Measurements from ENCODE around the gene C1orf232.

The C1orf232 gene

DNA sequence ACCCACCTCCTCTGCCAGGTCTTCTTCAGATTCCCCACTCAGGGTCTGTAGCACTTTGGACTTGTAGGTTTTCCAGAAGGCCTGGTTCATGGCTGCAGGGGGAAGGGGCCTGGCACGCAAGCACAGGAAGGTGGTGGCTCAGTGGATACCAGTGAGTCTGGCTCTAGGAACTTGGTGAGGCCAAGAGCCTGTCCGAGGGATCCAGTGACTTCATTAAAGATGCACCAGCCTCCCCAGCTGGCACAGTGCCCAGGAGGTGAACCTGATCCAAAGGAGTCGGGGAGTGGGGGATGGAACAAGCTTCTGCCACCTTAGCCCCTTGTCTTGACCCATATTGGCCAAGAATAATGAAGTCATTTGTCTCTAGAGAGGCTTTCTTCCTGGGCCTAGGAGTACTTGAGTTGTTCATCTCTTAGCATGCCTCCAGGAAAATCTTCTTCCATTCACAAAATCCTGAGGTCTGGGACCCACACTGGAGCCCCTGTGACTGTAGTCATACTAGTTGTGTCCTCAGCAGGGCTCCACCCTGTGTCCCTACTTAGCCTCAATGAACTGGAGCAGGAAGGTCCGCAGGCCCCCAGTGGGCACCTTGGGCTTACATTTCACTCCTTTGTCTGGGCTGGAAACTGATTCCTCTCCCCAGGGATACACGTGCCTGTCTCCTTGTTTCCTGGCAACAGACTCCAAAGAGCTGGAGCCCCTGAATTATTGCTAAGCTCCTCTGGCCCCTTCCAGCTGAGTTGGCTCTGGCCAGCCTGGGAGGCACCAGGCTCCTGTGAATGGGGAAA lies at the start of gene C1orf232:
C1orf232 (minus strand) TSS at position 554 of the 788 bp plus-strand sequence; CDS start at position 90, 464 bp downstream.
- H3K4me2 ChIP-seq (ENCODE audit: low read length): peak within 1 kb of the TSS; percentile 99
- no peak within 1 kb of the TSS for H3K9ac ChIP-seq
- TF ChIP-seq, protein P1, sequence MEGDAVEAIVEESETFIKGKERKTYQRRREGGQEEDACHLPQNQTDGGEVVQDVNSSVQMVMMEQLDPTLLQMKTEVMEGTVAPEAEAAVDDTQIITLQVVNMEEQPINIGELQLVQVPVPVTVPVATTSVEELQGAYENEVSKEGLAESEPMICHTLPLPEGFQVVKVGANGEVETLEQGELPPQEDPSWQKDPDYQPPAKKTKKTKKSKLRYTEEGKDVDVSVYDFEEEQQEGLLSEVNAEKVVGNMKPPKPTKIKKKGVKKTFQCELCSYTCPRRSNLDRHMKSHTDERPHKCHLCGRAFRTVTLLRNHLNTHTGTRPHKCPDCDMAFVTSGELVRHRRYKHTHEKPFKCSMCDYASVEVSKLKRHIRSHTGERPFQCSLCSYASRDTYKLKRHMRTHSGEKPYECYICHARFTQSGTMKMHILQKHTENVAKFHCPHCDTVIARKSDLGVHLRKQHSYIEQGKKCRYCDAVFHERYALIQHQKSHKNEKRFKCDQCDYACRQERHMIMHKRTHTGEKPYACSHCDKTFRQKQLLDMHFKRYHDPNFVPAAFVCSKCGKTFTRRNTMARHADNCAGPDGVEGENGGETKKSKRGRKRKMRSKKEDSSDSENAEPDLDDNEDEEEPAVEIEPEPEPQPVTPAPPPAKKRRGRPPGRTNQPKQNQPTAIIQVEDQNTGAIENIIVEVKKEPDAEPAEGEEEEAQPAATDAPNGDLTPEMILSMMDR (IDR thresholded peaks at IDR 0.05): no peak
- peak within 1 kb of the TSS; percentile 78 for H3K27ac ChIP-seq
- H3K36me3 ChIP-seq (ENCODE audit: control insufficient read depth, insufficient read depth, low read length): no peaks in the 10 kb centered on the region
- H3K27me3 ChIP-seq (ENCODE audit: control insufficient read depth, insufficient read depth, low read length): no peaks in the 10 kb centered on the region
- H3K79me2 ChIP-seq: no peaks in the 10 kb centered on the region
- H2AFZ ChIP-seq: peak within 1 kb of the TSS; percentile 87
- H3K9me3 ChIP-seq (ENCODE audit: control insufficient read depth, low read length): no peaks in the 10 kb centered on the region
- H3K4me1 ChIP-seq: peaks cover 13% of the 10 kb centered on the region
- peak within 1 kb of the TSS; percentile 93 for H3K4me3 ChIP-seq (ENCODE audit: low read depth, low read length)

DNA sequence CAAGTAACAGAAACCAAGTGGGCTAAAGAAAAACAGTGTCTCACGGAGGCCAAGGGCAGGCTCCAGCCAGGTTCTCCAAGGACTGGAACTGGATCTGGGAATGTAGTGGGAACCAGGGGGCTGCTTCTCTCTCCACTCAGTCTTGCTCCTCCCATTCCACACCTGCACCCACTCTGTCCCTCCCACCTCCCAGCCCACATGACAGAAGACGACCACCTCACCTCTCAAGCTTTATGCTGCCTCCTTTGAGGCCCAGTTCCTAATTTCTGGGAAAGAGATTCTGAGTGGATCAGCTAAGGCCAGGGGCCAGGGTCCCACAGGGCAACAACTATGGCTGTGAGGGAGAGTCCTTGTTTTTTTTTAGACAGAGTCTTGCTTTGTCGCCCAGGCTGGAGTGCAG lies 46.5 kb upstream of the C1orf232 start:
- Histone ChIP-seq H3K4me3 (ENCODE audit: low read depth, low read length) (no peak overlapping the region), H3K27me3 (ENCODE audit: control insufficient read depth, insufficient read depth, low read length) (no peaks in the 10 kb centered on the region), H3K4me1 (no peaks in the 10 kb centered on the region), H3K9me3 (ENCODE audit: control insufficient read depth, low read length) (no peaks in the 10 kb centered on the region), H3K36me3 (ENCODE audit: control insufficient read depth, insufficient read depth, low read length) (no peaks in the 10 kb centered on the region), H2AFZ (peak overlapping the region; percentile 60), H3K4me2 (ENCODE audit: low read length) (no peak overlapping the region), H3K79me2 (no peaks in the 10 kb centered on the region), H3K9ac (no peak overlapping the region), H3K27ac (no peak overlapping the region)
- TF ChIP-seq, protein P1 (IDR thresholded peaks at IDR 0.05): no peak

DNA sequence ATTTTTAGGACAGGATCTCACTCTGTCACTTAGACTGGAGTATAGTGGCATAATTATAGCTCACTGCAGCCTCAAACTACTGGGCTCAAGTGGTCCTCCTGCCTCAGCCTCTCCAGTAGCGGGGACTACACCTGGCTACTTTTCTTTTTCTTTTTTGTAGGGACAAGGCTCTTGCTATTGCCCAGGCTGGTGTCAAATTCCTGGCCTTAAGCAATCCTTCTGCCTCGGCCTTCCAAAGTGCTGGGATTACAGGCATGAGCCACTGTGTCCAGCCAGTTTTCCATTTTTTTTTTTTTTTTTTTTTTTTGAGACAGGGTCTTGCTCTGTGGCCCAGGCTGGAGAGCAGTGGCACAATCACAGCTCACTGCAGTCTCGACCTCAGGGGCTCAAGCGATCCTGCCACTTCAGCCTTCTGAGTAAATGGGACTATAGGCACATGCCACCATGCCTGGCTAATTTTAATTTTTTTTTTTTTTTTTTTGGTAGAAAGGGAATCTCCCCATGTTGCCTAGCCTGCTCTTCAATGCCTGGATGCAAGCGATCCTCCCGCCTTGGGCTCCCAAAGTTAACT lies 44.7 kb upstream of the C1orf232 start:
- TF ChIP-seq, protein P1 (IDR thresholded peaks at IDR 0.05): no peak
- H3K27me3 ChIP-seq (ENCODE audit: control insufficient read depth, insufficient read depth, low read length): no peaks in the 10 kb centered on the region
- H3K36me3 ChIP-seq (ENCODE audit: control insufficient read depth, insufficient read depth, low read length): no peaks in the 10 kb centered on the region
- H3K4me1 ChIP-seq: no peaks in the 10 kb centered on the region
- H2AFZ ChIP-seq: no peak overlapping the region
- no peaks in the 10 kb centered on the region for H3K9me3 ChIP-seq (ENCODE audit: control insufficient read depth, low read length)
- H3K27ac ChIP-seq: no peak overlapping the region
- no peak overlapping the region for H3K4me2 ChIP-seq (ENCODE audit: low read length)
- H3K4me3 ChIP-seq (ENCODE audit: low read depth, low read length): no peak overlapping the region
- H3K79me2 ChIP-seq: no peaks in the 10 kb centered on the region
- no peak overlapping the region for H3K9ac ChIP-seq

DNA sequence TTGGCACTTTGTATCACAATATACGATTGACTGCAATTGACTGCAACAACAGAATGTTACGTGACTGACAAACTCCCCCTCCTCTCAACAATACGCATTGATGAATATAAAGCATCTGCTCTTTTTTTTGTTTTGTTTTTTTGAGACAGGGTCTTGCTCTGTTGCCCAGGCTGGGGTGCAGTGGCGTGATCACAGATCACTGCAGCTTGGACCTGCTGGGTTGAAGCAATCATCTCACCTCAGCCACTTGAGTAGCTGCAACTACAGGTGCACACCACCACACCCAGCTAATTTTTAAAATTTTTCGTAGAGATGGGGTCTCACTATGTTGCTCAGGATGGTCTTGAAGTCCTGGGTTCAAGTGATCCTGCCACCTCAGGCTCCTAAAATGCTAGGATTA lies 44.0 kb upstream of the C1orf232 start:
- Histone ChIP-seq H3K4me1 (no peaks in the 10 kb centered on the region), H3K27ac (no peak overlapping the region), H3K4me2 (ENCODE audit: low read length) (no peak overlapping the region), H3K9me3 (ENCODE audit: control insufficient read depth, low read length) (no peaks in the 10 kb centered on the region), H3K79me2 (no peaks in the 10 kb centered on the region), H3K27me3 (ENCODE audit: control insufficient read depth, insufficient read depth, low read length) (no peaks in the 10 kb centered on the region), H3K4me3 (ENCODE audit: low read depth, low read length) (no peak overlapping the region), H3K36me3 (ENCODE audit: control insufficient read depth, insufficient read depth, low read length) (no peaks in the 10 kb centered on the region), H3K9ac (no peak overlapping the region), H2AFZ (no peak overlapping the region)
- TF ChIP-seq, protein P1 (IDR thresholded peaks at IDR 0.05): no peak

Data from parathyroid adenoma (tissue), 2 donors.